Gastrocnemius medialis (tissue), 4 donors: ENCODE measurements around the gene TMEM43. TPM values are rescaled to one million over a fixed set of nuclear protein-coding genes. Genes with fewer than 3 reads are reported as not detected.
A peak's percentile ranks its signal among the peaks of the same experiment; 100 is the strongest.
"Not testable (repeated sequence)": the region's sequence is repeated elsewhere in the genome, so short reads cannot be mapped to it uniquely, and the experiment has no call there.

Experiments used
- ATAC-seq, 2 donors: fragments of 150-250 bp; one replicate each; pipeline ENCODE4 v1.9.1; 2016
- DNase-seq, 2 donors: peaks; one replicate each; pipeline ENCODE4 v3.0.0-alpha.2; 2019
- H3K27ac ChIP-seq, 4 donors: fragments of 200-600 bp; sonication (generic); 1 replicate in 1 of 4; 2 replicates in 3 of 4; pipeline ENCODE4 v1.5.1; 2016 to 2018; ENCODE audit warnings: mild to moderate bottlenecking in 2 of 4, moderate library complexity in 1 of 4
- H3K27me3 ChIP-seq, 3 donors: fragments of 200-600 bp; sonication (generic) in 2 of 3; 1 replicate in 1 of 3; 2 replicates in 2 of 3; pipeline versions ENCODE4 v1.5.1 to v1.6.0; 2016 to 2019; ENCODE audit warnings: mild to moderate bottlenecking in 1 of 3, moderate library complexity in 1 of 3
- H3K36me3 ChIP-seq, 2 donors: fragments of 200-600 bp; sonication (generic) in 1 of 2; one replicate each; pipeline ENCODE4 v1.5.1; 2017 to 2018
- H3K4me1 ChIP-seq, 2 donors: fragments of 200-600 bp; sonication (generic) in 1 of 2; one replicate each; pipeline ENCODE4 v1.5.1; 2016 to 2017; ENCODE audit warnings: mild to moderate bottlenecking in 2 of 2
- H3K4me3 ChIP-seq, 4 donors: fragments of 200-600 bp; sonication (generic) in 3 of 4; 1 replicate in 1 of 4; 2 replicates in 3 of 4; pipeline ENCODE4 v1.5.1; 2016 to 2019; ENCODE audit warnings: mild to moderate bottlenecking in 2 of 4
- H3K9me3 ChIP-seq, 3 donors: fragments of 200-600 bp; sonication (generic) in 2 of 3; 1 replicate in 1 of 3; 2 replicates in 2 of 3; pipeline ENCODE4 v1.5.1; 2016 to 2019
- CTCF ChIP-seq, 5 experiments: fragments of 450-650 bp in 3 of 5; fragments of 200-600 bp in 2 of 5; sonication (generic) in 2 of 5; IDR thresholded peaks in 4 of 5; conservative IDR thresholded peaks in 1 of 5; 1 replicate in 4 of 5; 2 replicates in 1 of 5; pipeline ENCODE4 v1.5.1; 2016 to 2019; ENCODE audit warnings: antibody characterized with exemption in 5 of 5, mild to moderate bottlenecking in 3 of 5, moderate library complexity in 3 of 5
- POLR2A ChIP-seq, 2 donors: fragments of 450-650 bp; IDR thresholded peaks; one replicate each; pipeline ENCODE4 v1.6.1; 2017; ENCODE audit warnings: antibody characterized with exemption in 2 of 2, mild to moderate bottlenecking in 2 of 2, moderate library complexity in 2 of 2
- in situ Hi-C, 4 donors: fragments of 200-750 bp; cut with MboI; loops; one replicate each; pipeline versions ENCODE4 v1.15.0 to v1.8.0; 2017; ENCODE audit warnings: low sequenced_read_pairs in 4 of 4
- intact Hi-C: fragments of 100-400 bp; cut with DNase I; formaldehyde crosslinking; loops from one replicate; pipeline ENCODE4 v1.15.1; 2023; ENCODE audit warnings: low total_unique reads
- total RNA-seq, 4 donors: library from RNA; depleted of rRNA; stranded (reverse); fragments of >200 nt; gene quantifications; one replicate each; pipeline versions ENCODE4 v1.1.0 to v1.2.3, GENCODE V29; 2016

TMEM43 gene
- 100 to 1,000 TPM in 1 of 4 donors, 10 to 100 TPM in 3; 68.2 to 128 (median 78.6) TPM for total RNA-seq

GRCh38 chr3:14124615-14125192 is at the start of gene TMEM43, which contains the start of gene CHCHD4:
TSS of gene TMEM43 (plus strand) at chr3:14125052. CDS start at chr3:14125194, 142 bp downstream.
TSS of gene CHCHD4 (minus strand) at chr3:14124870. CDS start at chr3:14124676, 194 bp downstream.
- Histone ChIP-seq H3K4me3 (peak within 1 kb of the TSS; percentile 68 to 91 (median 72)), H3K27ac (peak within 1 kb of the TSS; percentile 92 to 98 (median 94)), H3K27me3 (no peaks in the 10 kb centered on the region), H3K36me3 (peaks cover 0 to 19% of the 10 kb centered on the region in 2 donors), H3K4me1 (peaks cover 33 to 41% of the 10 kb centered on the region in 2 donors), H3K9me3 (no peaks in the 10 kb centered on the region)
- TF ChIP-seq POLR2A (IDR thresholded peaks at IDR 0.05) = peak; percentile 90 to 92
- peak in 1 of 5 experiments; percentile 11 for TF ChIP-seq CTCF (IDR thresholded peaks at IDR 0.05 in 4 of 5, conservative IDR thresholded peaks at IDR 0.05 in 1 of 5)
- ATAC-seq (peak; percentile 77 to 80), DNase-seq (peak; percentile 99 to 100)
- in situ Hi-C loops = loop anchor here in 2 of 4 donors (10.0 to 25.0 kb wide), 3 partner anchors 230 to 938 kb away; partner anchors contain the start of genes HDAC11 (in 1 of the 2) and MRPS25 (in 1 of the 2)
- intact Hi-C loops = loop anchor here (1.0 to 10.0 kb wide), 6 partner anchors 54 to 823 kb away; partner anchors contain the start of genes CCDC174, HDAC11, LSM3 and NR2C2

GRCh38 chr3:14075233-14075632 is 49.6 kb upstream of the TMEM43 start:
- intact Hi-C loops, H3K36me3 ChIP-seq, H3K27ac ChIP-seq, ATAC-seq, H3K4me3 ChIP-seq, H3K9me3 ChIP-seq, DNase-seq, H3K27me3 ChIP-seq, H3K4me1 ChIP-seq, in situ Hi-C loops: not testable (repeated sequence)

- no peaks in the 10 kb centered on the region for H3K36me3 ChIP-seq
- DNase-seq (no peak), ATAC-seq (no peak)
- no peak for TF ChIP-seq CTCF (IDR thresholded peaks at IDR 0.05 in 4 of 5, conservative IDR thresholded peaks at IDR 0.05 in 1 of 5)
- TF ChIP-seq POLR2A (IDR thresholded peaks at IDR 0.05) = no peak
- H3K9me3 ChIP-seq = no peaks in the 10 kb centered on the region
- H3K4me1 ChIP-seq = no peaks in the 10 kb centered on the region
- H3K27ac ChIP-seq = no peak overlapping the region
- in situ Hi-C loops = no loop called here
- intact Hi-C loops = no loop called here
- no peak overlapping the region for H3K4me3 ChIP-seq
- H3K27me3 ChIP-seq = peaks cover 0 to 1% (median 0%) of the 10 kb centered on the region in 3 donors
Observed at GRCh38 chr3:14077310-14077709, 47.5 kb upstream of the TMEM43 start.

- Histone ChIP-seq H3K27ac (no peak overlapping the region), H3K4me3 (no peak overlapping the region), H3K9me3 (no peaks in the 10 kb centered on the region), H3K27me3 (peaks cover 0 to 3% (median 0%) of the 10 kb centered on the region in 3 donors), H3K4me1 (no peaks in the 10 kb centered on the region), H3K36me3 (no peaks in the 10 kb centered on the region)
- TF ChIP-seq POLR2A (IDR thresholded peaks at IDR 0.05) = no peak
- no peak for TF ChIP-seq CTCF (IDR thresholded peaks at IDR 0.05 in 4 of 5, conservative IDR thresholded peaks at IDR 0.05 in 1 of 5)
- intact Hi-C loops (no loop called here), in situ Hi-C loops (no loop called here)
- DNase-seq (no peak), ATAC-seq (no peak)
Observed at GRCh38 chr3:14082108-14082657, 42.7 kb upstream of the TMEM43 start.

- intact Hi-C loops, H3K27me3 ChIP-seq, H3K4me3 ChIP-seq, H3K27ac ChIP-seq, H3K4me1 ChIP-seq, H3K9me3 ChIP-seq, in situ Hi-C loops, ATAC-seq, DNase-seq, H3K36me3 ChIP-seq: not testable (repeated sequence)
Observed at GRCh38 chr3:14087461-14087860, 37.4 kb upstream of the TMEM43 start.

- H3K27ac ChIP-seq, H3K27me3 ChIP-seq, H3K4me3 ChIP-seq, intact Hi-C loops, H3K9me3 ChIP-seq, ATAC-seq, DNase-seq, H3K4me1 ChIP-seq, in situ Hi-C loops, H3K36me3 ChIP-seq: not testable (repeated sequence)
Observed at GRCh38 chr3:14091959-14092358, 32.9 kb upstream of the TMEM43 start.
